Thoracic aorta (tissue), 2 donors: ENCODE measurements around the gene CFAP65. TPM values are rescaled to one million over a fixed set of nuclear protein-coding genes. Genes with fewer than 3 reads are reported as not detected.

Experiments
- ATAC-seq: fragments of 150-250 bp; one replicate; pipeline ENCODE4 v1.8.0; 2017; ENCODE audit warnings: low read depth; ENCODE audit not compliant: insufficient number of reproducible peaks, low FRiP score
- DNase-seq: peaks from one replicate; pipeline ENCODE4 v3.0.0-alpha.2; 2020; ENCODE audit warnings: low spot score
- H3K27ac ChIP-seq, 2 donors: fragments of 200-600 bp; sonication (generic); 1 replicate in 1 of 2; 2 replicates in 1 of 2; pipeline ENCODE4 v1.5.1; 2016; ENCODE audit warnings: mild to moderate bottlenecking in 2 of 2, moderate library complexity in 2 of 2
- H3K27me3 ChIP-seq: fragments of 200-600 bp; sonication (generic); replicated peaks from 2 replicates; pipeline ENCODE4 v1.6.0; 2016; ENCODE audit warnings: mild to moderate bottlenecking; ENCODE audit not compliant: insufficient read depth
- H3K36me3 ChIP-seq: fragments of 200-600 bp; sonication (generic); one replicate; pipeline ENCODE4 v1.5.1; 2016
- H3K4me1 ChIP-seq, 2 donors: fragments of 200-600 bp; sonication (generic); 1 replicate in 1 of 2; 2 replicates in 1 of 2; pipeline versions ENCODE4 v1.5.1 to v1.6.0; 2016; ENCODE audit warnings: low read depth in 2 of 2, mild to moderate bottlenecking in 1 of 2; ENCODE audit not compliant: control insufficient read depth in 1 of 2
- H3K4me3 ChIP-seq: fragments of 200-600 bp; sonication (generic); 2 replicates; pipeline ENCODE4 v1.5.1; 2016; ENCODE audit warnings: mild to moderate bottlenecking
- H3K9me3 ChIP-seq: fragments of 200-600 bp; sonication (generic); 2 replicates; pipeline ENCODE4 v1.5.1; 2016
- CTCF ChIP-seq: fragments of 200-600 bp; sonication (generic); IDR thresholded peaks from one replicate; pipeline ENCODE4 v1.5.1; 2019; ENCODE audit warnings: antibody characterized with exemption
- total RNA-seq, 2 donors: library from RNA; depleted of rRNA; stranded (reverse); fragments of >200 nt; gene quantifications; one replicate each; pipeline versions ENCODE4 v1.1.0 to v1.2.3, GENCODE V29; 2016

Gene CFAP65
- total RNA-seq, 2 donors from 2014 or later, result not detected

GRCh38 chr2:219001100-219001576 lies 40.2 kb downstream of the CFAP65 start:
- no peak for DNase-seq
- Histone ChIP-seq H3K27ac (no peak overlapping the region), H3K9me3 (no peaks in the 10 kb centered on the region), H3K27me3 (peaks cover 31% of the 10 kb centered on the region), H3K36me3 (no peaks in the 10 kb centered on the region), H3K4me1 (peaks cover 19 to 22% of the 10 kb centered on the region in 2 donors), H3K4me3 (no peak overlapping the region)
- TF ChIP-seq CTCF, result no peak
- no peak for ATAC-seq

- Histone ChIP-seq H3K27ac (no peak overlapping the region), H3K27me3 (peaks cover 31% of the 10 kb centered on the region), H3K36me3 (no peaks in the 10 kb centered on the region), H3K4me1 (peaks cover 19 to 26% of the 10 kb centered on the region in 2 donors), H3K9me3 (no peaks in the 10 kb centered on the region), H3K4me3 (no peak overlapping the region)
- no peak for TF ChIP-seq CTCF
- no peak for DNase-seq
- no peak for ATAC-seq
Observed at GRCh38 chr2:219000569-219000960, 40.8 kb downstream of the CFAP65 start.

- ATAC-seq, result no peak
- no peak for TF ChIP-seq CTCF
- H3K36me3 ChIP-seq, result no peaks in the 10 kb centered on the region
- H3K9me3 ChIP-seq, result no peaks in the 10 kb centered on the region
- peaks cover 31% of the 10 kb centered on the region for H3K27me3 ChIP-seq
- no peak for DNase-seq
- no peak overlapping the region for H3K4me3 ChIP-seq
- peaks cover 19 to 26% of the 10 kb centered on the region in 2 donors for H3K4me1 ChIP-seq
- no peak overlapping the region for H3K27ac ChIP-seq
Observed at GRCh38 chr2:218999881-219000568, 41.3 kb downstream of the CFAP65 start.

- no peak for TF ChIP-seq CTCF
- no peak for DNase-seq
- no peak overlapping the region for H3K27ac ChIP-seq
- H3K4me1 ChIP-seq, result peaks cover 19 to 26% of the 10 kb centered on the region in 2 donors
- H3K4me3 ChIP-seq, result no peak overlapping the region
- peaks cover 31% of the 10 kb centered on the region for H3K27me3 ChIP-seq
- no peaks in the 10 kb centered on the region for H3K36me3 ChIP-seq
- no peaks in the 10 kb centered on the region for H3K9me3 ChIP-seq
- ATAC-seq, result no peak
Observed at GRCh38 chr2:218999021-218999880, 42.1 kb downstream of the CFAP65 start.

GRCh38 chr2:218998414-218999002 lies 42.8 kb downstream of the CFAP65 start:
- no peak for TF ChIP-seq CTCF
- Histone ChIP-seq H3K9me3 (no peaks in the 10 kb centered on the region), H3K27me3 (peaks cover 29% of the 10 kb centered on the region), H3K4me3 (no peak overlapping the region), H3K27ac (no peak overlapping the region), H3K4me1 (peaks cover 23 to 34% of the 10 kb centered on the region in 2 donors), H3K36me3 (no peaks in the 10 kb centered on the region)
- no peak for ATAC-seq
- no peak for DNase-seq
